ENCODE measurements around the gene CENATAC.
"Not testable (repeated sequence)": the region's sequence is repeated elsewhere in the genome, so short reads cannot be mapped to it uniquely, and the experiment has no call there.

CENATAC gene

GRCh38 chr11:119056421-119056999, 58.6 kb downstream of the CENATAC start:
- FAIRE-seq = no peak

GRCh38 chr11:119057000-119057769, 59.2 kb downstream of the CENATAC start, which contains the start of gene HYOU1:
TSS of gene HYOU1 (minus strand) at chr11:119057205. CDS start at chr11:119056160, 1,045 bp downstream.
- no peak for FAIRE-seq

GRCh38 chr11:119059128-119059527, 61.2 kb downstream of the CENATAC start:
- not testable (repeated sequence) for FAIRE-seq

- no peak for FAIRE-seq
Observed at GRCh38 chr11:119061256-119061655, 63.3 kb downstream of the CENATAC start.

- FAIRE-seq = no peak
Observed at GRCh38 chr11:119062779-119063178, 64.8 kb downstream of the CENATAC start.

GRCh38 chr11:119065369-119065768, 67.4 kb downstream of the CENATAC start:
- FAIRE-seq = no peak

All from colon (tissue), 2 donors.